Esophagus squamous epithelium (tissue), 4 donors: ENCODE measurements around the gene DENND1B.

Source experiments
- CTCF ChIP-seq, 6 experiments: fragments of 450-650 bp in 4 of 6; fragments of 200-600 bp in 2 of 6; sonication (generic) in 2 of 6; IDR thresholded peaks; one replicate each; pipeline ENCODE4 v1.5.1; 2016 to 2019; ENCODE audit warnings: antibody characterized with exemption in 6 of 6, mild to moderate bottlenecking in 4 of 6, moderate library complexity in 4 of 6
- POLR2A ChIP-seq, 4 donors: fragments of 450-650 bp; IDR thresholded peaks; one replicate each; pipeline ENCODE4 v1.6.1; 2017; ENCODE audit warnings: antibody characterized with exemption in 4 of 4, mild to moderate bottlenecking in 4 of 4, moderate library complexity in 3 of 4

DNA sequence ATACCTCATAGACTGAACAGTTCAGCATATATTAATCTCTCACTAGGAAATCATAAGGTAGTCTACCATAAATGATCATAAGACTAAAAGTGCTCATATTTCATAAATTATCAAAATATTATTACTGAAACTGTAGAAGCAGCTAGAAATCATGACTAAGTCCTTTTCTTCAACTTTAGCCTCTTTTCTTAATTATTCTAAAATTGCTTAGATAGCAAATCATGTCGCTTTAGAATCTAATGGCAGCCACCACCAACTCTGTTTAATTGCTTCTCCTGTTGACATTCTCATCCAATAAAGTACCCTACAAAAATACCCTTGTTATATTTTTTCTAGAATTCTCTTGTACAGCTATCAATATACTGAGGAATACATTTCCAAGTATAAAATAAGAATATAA, 102.9 kb downstream of the DENND1B start:
- TF ChIP-seq CTCF (IDR thresholded peaks at IDR 0.05) (no peak), POLR2A (IDR thresholded peaks at IDR 0.05) (no peak)
